OCI-M1 (cell line): Measurements from ENCODE around the gene TEX2.
"Not testable (repeated sequence)": the region's sequence is repeated elsewhere in the genome, so short reads cannot be mapped to it uniquely, and the experiment has no call there.

Experiments used
- DNase-seq: peaks from one replicate; lab custom pipeline; 2025; lab: John Stamatoyannopoulos, UW

TEX2 gene

GRCh38 chr17:64180089-64181073 lies 82.7 kb downstream of the TEX2 start:
- no peak for DNase-seq

GRCh38 chr17:64179024-64179423 lies 84.0 kb downstream of the TEX2 start:
- DNase-seq: not testable (repeated sequence)

- no peak for DNase-seq
Observed at GRCh38 chr17:64178011-64178825, 84.8 kb downstream of the TEX2 start.

- DNase-seq: no peak
Observed at GRCh38 chr17:64177311-64178010, 85.6 kb downstream of the TEX2 start.

GRCh38 chr17:64176556-64176955 lies 86.5 kb downstream of the TEX2 start:
- no peak for DNase-seq

- no peak for DNase-seq
Observed at GRCh38 chr17:64174686-64175456, 88.2 kb downstream of the TEX2 start.

GRCh38 chr17:64173646-64174045 lies 89.4 kb downstream of the TEX2 start:
- no peak for DNase-seq

GRCh38 chr17:64172510-64172909 lies 90.5 kb downstream of the TEX2 start:
- no peak for DNase-seq

GRCh38 chr17:64171041-64171440 lies 92.0 kb downstream of the TEX2 start:
- no peak for DNase-seq

GRCh38 chr17:64170286-64170685 lies 92.8 kb downstream of the TEX2 start:
- DNase-seq: no peak

GRCh38 chr17:64167666-64168065 lies 95.4 kb downstream of the TEX2 start:
- DNase-seq: not testable (repeated sequence)

GRCh38 chr17:64166876-64167275 lies 96.2 kb downstream of the TEX2 start:
- no peak for DNase-seq

- no peak for DNase-seq
Observed at GRCh38 chr17:64165347-64165746, 97.7 kb downstream of the TEX2 start.

GRCh38 chr17:64164596-64165285 lies 98.3 kb downstream of the TEX2 start:
- peak; percentile 85 for DNase-seq

GRCh38 chr17:64163468-64163867 lies 99.6 kb downstream of the TEX2 start:
- DNase-seq: no peak

GRCh38 chr17:64162554-64162953 lies 100.5 kb downstream of the TEX2 start:
- no peak for DNase-seq

GRCh38 chr17:64161380-64162176 lies 101.5 kb downstream of the TEX2 start:
- DNase-seq: no peak

- DNase-seq: no peak
Observed at GRCh38 chr17:64160378-64160777, 102.7 kb downstream of the TEX2 start.

GRCh38 chr17:64158831-64159590 lies 104.0 kb downstream of the TEX2 start:
- DNase-seq: no peak
